A549 (cell line): Measurements from ENCODE around the gene EGFL8. TPM values are rescaled to one million over a fixed set of nuclear protein-coding genes. Genes with fewer than 3 reads are reported as not detected.

Experiments used
- ATAC-seq, 2 experiments: fragments of 200-7000 bp in 1 of 2; fragments of >200 bp in 1 of 2; cut with Nextera tagmentation in 1 of 2; cut with Tn5 transposase in 1 of 2; 3 replicates each; pipeline versions ENCODE4 v1.8.0 to v1.9.1; 2018 to 2020; ENCODE audit warnings: mild to moderate bottlenecking in 1 of 2, moderate library complexity in 1 of 2
- CTCF ChIA-PET: fragments of 300-600 bp; sonication (Branson Sonifier 250); formaldehyde crosslinking; extraction: SDS; loops from one replicate; lab custom pipeline; 2021; ENCODE audit warnings: antibody characterized with exemption, inconsistent platforms; lab: Yijun Ruan, JAX
- POLR2A ChIA-PET: fragments of 350-600 bp; formaldehyde crosslinking; extraction: SDS; loops from one replicate; lab custom pipeline; 2021; ENCODE audit warnings: antibody characterized with exemption, inconsistent platforms; lab: Yijun Ruan, JAX
- DNase-seq, 2 experiments: peaks; one replicate each; pipeline versions ENCODE4 v3.0.0 to v3.0.0-alpha.2; 2011 to 2016; ENCODE audit warnings: low read depth in 1 of 2, low spot score in 1 of 2
- FAIRE-seq: peaks from 2 replicates; lab custom pipeline; 2011; peaks lifted over from hg19 to GRCh38; lab: Jason Lieb, UNC
- H3K27ac ChIP-seq, 2 experiments: fragments of >200 bp; sonication (Bioruptor Twin); formaldehyde crosslinking; 3 replicates each; pipeline ENCODE4 v1.5.1; 2016 to 2017
- H3K4me1 ChIP-seq: fragments of >200 bp; sonication (Bioruptor Twin); formaldehyde crosslinking; 3 replicates; pipeline ENCODE4 v1.6.1; 2016
- H3K4me2 ChIP-seq: fragments of >200 bp; sonication (Bioruptor Twin); formaldehyde crosslinking; 3 replicates; pipeline ENCODE4 v1.6.1; 2016
- H3K4me3 ChIP-seq: fragments of >200 bp; sonication (Bioruptor Twin); formaldehyde crosslinking; 3 replicates; pipeline ENCODE4 v1.5.1; 2016
- H3K9me3 ChIP-seq: fragments of >200 bp; sonication (Bioruptor Twin); formaldehyde crosslinking; 3 replicates; pipeline ENCODE4 v1.6.1; 2016
- ATOH8 ChIP-seq: fragments of 250-450 bp; sonication (Bioruptor Pico); IDR thresholded peaks from 2 replicates; pipeline ENCODE4 v1.5.0; 2020; ENCODE audit warnings: low read depth, mild to moderate bottlenecking, moderate library complexity
- CBX8 ChIP-seq: fragments of 200-600 bp; sonication (generic); IDR thresholded peaks from 2 replicates; pipeline ENCODE4 v1.6.1; 2016
- CEBPB ChIP-seq, 2 experiments: fragments of >200 bp in 1 of 2; sonication (Bioruptor Twin) in 1 of 2; formaldehyde crosslinking in 1 of 2; IDR thresholded peaks; 2 replicates each; pipeline ENCODE4 v1.6.1; 2012 to 2016
- E2F6 ChIP-seq: IDR thresholded peaks from 2 replicates; pipeline ENCODE4 v1.6.1; 2012; ENCODE audit warnings: low read depth, borderline replicate concordance
- EHF ChIP-seq: fragments of 250-450 bp; sonication (Bioruptor Pico); IDR thresholded peaks from 2 replicates; pipeline ENCODE4 v1.5.0; 2020; ENCODE audit warnings: mild to moderate bottlenecking
- ELK1 ChIP-seq: fragments of 150-350 bp; IDR thresholded peaks from 2 replicates; pipeline ENCODE4 v1.6.1; 2014; ENCODE audit warnings: low read depth, mild to moderate bottlenecking, low read length
- HDAC2 ChIP-seq: fragments of 200-600 bp; sonication (generic); IDR thresholded peaks from 2 replicates; pipeline ENCODE4 v1.6.1; 2016
- JUN ChIP-seq, 2 experiments: fragments of >200 bp; sonication (Bioruptor Twin); formaldehyde crosslinking; IDR thresholded peaks; 2 replicates in 1 of 2; 3 replicates in 1 of 2; pipeline ENCODE4 v1.6.1; 2016 to 2017
- RAD21 ChIP-seq, 2 experiments: fragments of >200 bp in 1 of 2; sonication (Bioruptor Twin) in 1 of 2; formaldehyde crosslinking in 1 of 2; IDR thresholded peaks in 1 of 2; conservative IDR thresholded peaks in 1 of 2; 2 replicates in 1 of 2; 3 replicates in 1 of 2; pipeline ENCODE4 v1.6.1; 2012 to 2018; ENCODE audit warnings: inconsistent platforms in 1 of 2
- RCOR1 ChIP-seq: fragments of 150-350 bp; IDR thresholded peaks from 2 replicates; pipeline ENCODE4 v1.6.1; 2014; ENCODE audit warnings: antibody characterized with exemption, low read length, low read depth
- REST ChIP-seq: fragments of 200-600 bp; sonication (generic); IDR thresholded peaks from 2 replicates; pipeline ENCODE4 v1.6.1; 2016; ENCODE audit warnings: antibody characterized with exemption, mild to moderate bottlenecking, moderate library complexity
- RFX5 ChIP-seq: fragments of 450-650 bp; IDR thresholded peaks from 2 replicates; pipeline ENCODE4 v1.7.1; 2014; ENCODE audit warnings: antibody characterized with exemption, mild to moderate bottlenecking, moderate library complexity
- TP53 ChIP-seq: fragments of 250-450 bp; sonication (Bioruptor Pico); IDR thresholded peaks from 2 replicates; pipeline ENCODE4 v1.5.0; 2021; ENCODE audit warnings: mild to moderate bottlenecking, moderate library complexity
- USF2 ChIP-seq: fragments of 450-650 bp; IDR thresholded peaks from 2 replicates; pipeline ENCODE4 v1.6.1; 2014; ENCODE audit warnings: antibody characterized with exemption
- WGBS: methylation state at CpG from one replicate; pipeline ENCODE4 v1.1.6; 2017; ENCODE audit errors: missing lambda C conversion rate; 5-methylcytosine and 5-hydroxymethylcytosine counted together
- polyA plus RNA-seq, 4 experiments: library from polyadenylated mRNA; depleted of rRNA in 3 of 4; stranded (reverse); fragments of >200 nt; fragmentation: RNase III in 1 of 4; extraction: RNeasy Plus Mini Kit Qiagen cat#74134 plus additional on column Dnase treatment in 1 of 4; gene quantifications; 2 replicates in 3 of 4; 3 replicates in 1 of 4; pipeline ENCODE4 v1.2.3, GENCODE V29; 2011 to 2017

Gene EGFL8
- polyA plus RNA-seq, 2 of the 4 experiments (the other 2 are of a cell fraction) = 2.0 to 3.1 TPM

- POLR2A ChIA-PET = interaction anchor here (1.9 kb wide), 1 partner anchor 8 kb away, joined by 4 read pairs; no protein-coding TSS in a partner anchor
- no peak for TF ChIP-seq HDAC2
- TF ChIP-seq RAD21 (conservative IDR thresholded peaks at IDR 0.05 in 1 of 2, IDR thresholded peaks at IDR 0.05 in 1 of 2) = no peak
- no peak for TF ChIP-seq ELK1
- no peak for TF ChIP-seq REST
- no peak for TF ChIP-seq ATOH8
- Histone ChIP-seq H3K9me3 (no peaks in the 10 kb centered on the region), H3K4me2 (no peak overlapping the region), H3K27ac (no peak overlapping the region), H3K4me1 (no peaks in the 10 kb centered on the region), H3K4me3 (no peak overlapping the region)
- no peak for ATAC-seq
- no peak for DNase-seq
- CTCF ChIA-PET = no interaction called here
- FAIRE-seq = no peak
- WGBS = 46% methylated on average over 4 of the region's 9 CpGs
Measured at GRCh38 chr6:32203426-32204267, 39.3 kb downstream of the EGFL8 start.

GRCh38 chr6:32204268-32204715 is 39.9 kb downstream of the EGFL8 start:
- CTCF ChIA-PET = interaction anchor here (0.6 to 1.8 kb wide), 2 partner anchors 9 to 41 kb away, joined by 3 to 5 read pairs; no protein-coding TSS in a partner anchor
- no peak for ATAC-seq

More at GRCh38 chr6:32204268-32204715, 39.9 kb downstream of the EGFL8 start:
- POLR2A ChIA-PET = interaction anchor here (1.9 kb wide), 1 partner anchor 9 kb away, joined by 4 read pairs; no protein-coding TSS in a partner anchor
- Histone ChIP-seq H3K9me3 (no peaks in the 10 kb centered on the region), H3K4me3 (no peak overlapping the region), H3K4me1 (no peaks in the 10 kb centered on the region), H3K4me2 (no peak overlapping the region), H3K27ac (no peak overlapping the region)
- FAIRE-seq = no peak
- 52% methylated on average over 3 of the region's 3 CpGs for WGBS
- TF ChIP-seq USF2 (no peak), CBX8 (no peak), CEBPB (IDR thresholded peaks at IDR 0.05) (no peak), RFX5 (no peak), EHF (no peak), RAD21 (conservative IDR thresholded peaks at IDR 0.05 in 1 of 2, IDR thresholded peaks at IDR 0.05 in 1 of 2) (no peak), JUN (IDR thresholded peaks at IDR 0.05) (no peak), TP53 (CRISPR knock-in tag) (no peak), RCOR1 (no peak), ELK1 (no peak), E2F6 (no peak)
- no peak for DNase-seq
